HepG2 (cell line): ENCODE data around the gene GRAMD1A. TPM values are rescaled to one million over a fixed set of nuclear protein-coding genes. Genes with fewer than 3 reads are reported as not detected.
A peak's percentile ranks its signal among the peaks of the same experiment; 100 is the strongest.

Experiments
- ATAC-seq: fragments of 200-7000 bp; cut with Tn5 transposase; 3 replicates; pipeline ENCODE4 v1.9.1; 2020; ENCODE audit warnings: mild to moderate bottlenecking, moderate library complexity
- BruUV-seq: library from RNA; stranded (reverse); fragments of 400-500 nt; replicated peaks from 2 replicates; lab custom pipeline; 2021; lab: Mats Ljungman, UMichigan
- CTCF ChIA-PET: fragments of 300-600 bp; formaldehyde crosslinking; extraction: SDS; loops from one replicate; lab custom pipeline; 2021; ENCODE audit warnings: low total read pairs, inconsistent platforms, low intra/inter-chr PET ratio; lab: Yijun Ruan, JAX
- POLR2A ChIA-PET: fragments of 350-600 bp; sonication (Branson Sonifier 250); formaldehyde crosslinking; loops from one replicate; lab custom pipeline; 2020; ENCODE audit warnings: antibody characterized with exemption, inconsistent platforms; lab: Yijun Ruan, JAX
- DNase-seq: peaks from one replicate; pipeline ENCODE4 v3.0.0-alpha.2; 2015; ENCODE audit warnings: low spot score
- FAIRE-seq: peaks from 3 replicates; lab custom pipeline; 2011; peaks lifted over from hg19 to GRCh38; lab: Jason Lieb, UNC
- H2AFZ ChIP-seq: one replicate; pipeline ENCODE4 v1.6.1; 2011; ENCODE audit warnings: low read length, inconsistent platforms
- H3K27ac ChIP-seq: fragments of 300-600 bp; 3 replicates; pipeline ENCODE4 v1.8.0; 2011; ENCODE audit warnings: mixed run types, mild to moderate bottlenecking, mixed read lengths, low read length, inconsistent platforms; ENCODE audit not compliant: insufficient read depth; ENCODE audit errors: extremely low read length
- H3K27me3 ChIP-seq, 2 experiments: fragments of 200-600 bp in 1 of 2; 2 replicates in 1 of 2; 3 replicates in 1 of 2; pipeline versions ENCODE4 v1.6.0 to v1.8.0; 2011; ENCODE audit warnings: low read length in 2 of 2, mild to moderate bottlenecking in 2 of 2, moderate library complexity in 2 of 2, inconsistent platforms in 1 of 2; ENCODE audit not compliant: insufficient read depth in 2 of 2, control insufficient read depth in 1 of 2
- H3K36me3 ChIP-seq, 2 experiments: fragments of 200-600 bp in 1 of 2; replicated peaks in 1 of 2; 2 replicates in 1 of 2; 3 replicates in 1 of 2; pipeline versions ENCODE4 v1.5.1 to v1.8.0; 2011; ENCODE audit warnings: low read length in 2 of 2, inconsistent platforms in 1 of 2; ENCODE audit not compliant: insufficient read depth in 2 of 2, control insufficient read depth in 1 of 2
- H3K4me1 ChIP-seq: 2 replicates; pipeline ENCODE4 v1.5.1; 2012; ENCODE audit warnings: low read length, inconsistent platforms; ENCODE audit not compliant: insufficient read depth
- H3K4me2 ChIP-seq: 2 replicates; pipeline ENCODE4 v1.6.0; 2011; ENCODE audit warnings: low read depth, low read length, inconsistent platforms
- H3K4me3 ChIP-seq, 3 experiments: fragments of 200-600 bp in 1 of 3; sonication (generic), shearing (Covaris generic) in 1 of 3; replicated peaks in 1 of 3; 2 replicates each; pipeline ENCODE4 v1.5.1; 2011 to 2016; ENCODE audit warnings: low read length in 3 of 3, inconsistent platforms in 2 of 3, low read depth in 2 of 3, mild to moderate bottlenecking in 2 of 3, control low read depth in 1 of 3, mixed read lengths in 1 of 3; ENCODE audit not compliant: insufficient read depth in 1 of 3
- H3K79me2 ChIP-seq: one replicate; pipeline ENCODE4 v1.6.1; 2011; ENCODE audit warnings: low read length, inconsistent platforms; ENCODE audit not compliant: insufficient read depth
- H3K9ac ChIP-seq: 2 replicates; pipeline ENCODE4 v1.6.0; 2011; ENCODE audit warnings: mild to moderate bottlenecking, low read depth, low read length, inconsistent platforms; ENCODE audit not compliant: insufficient read depth
- H3K9me3 ChIP-seq: 2 replicates; pipeline ENCODE4 v1.5.1; 2012; ENCODE audit warnings: mild to moderate bottlenecking, low read length
- H4K20me1 ChIP-seq: 2 replicates; pipeline ENCODE4 v1.6.0; 2011; ENCODE audit warnings: inconsistent platforms, mild to moderate bottlenecking, low read length, moderate library complexity; ENCODE audit not compliant: insufficient read depth
- ATF1 ChIP-seq: IDR thresholded peaks from 2 replicates; pipeline ENCODE4 v1.6.1; 2016; ENCODE audit warnings: mild to moderate bottlenecking, control low read depth
- DZIP1 ChIP-seq: sonication (generic); formaldehyde crosslinking; IDR thresholded peaks from 2 replicates; pipeline ENCODE4 v1.5.0; 2020; ENCODE audit warnings: mild to moderate bottlenecking, missing genetic modification reagents
- GFI1 ChIP-seq: sonication (generic); formaldehyde crosslinking; IDR thresholded peaks from 2 replicates; pipeline ENCODE4 v1.5.0; 2020; ENCODE audit warnings: missing genetic modification reagents, mild to moderate bottlenecking, borderline replicate concordance
- ZBTB42 ChIP-seq: sonication (generic); formaldehyde crosslinking; IDR thresholded peaks from 2 replicates; pipeline ENCODE4 v1.5.0; 2020; ENCODE audit warnings: mild to moderate bottlenecking, missing genetic modification reagents
- ZNF264 ChIP-seq: sonication (generic); formaldehyde crosslinking; IDR thresholded peaks from 2 replicates; pipeline ENCODE4 v1.4.0; 2020; ENCODE audit warnings: missing genetic modification reagents
- ZNF318 ChIP-seq: sonication (generic); formaldehyde crosslinking; IDR thresholded peaks from 2 replicates; pipeline ENCODE4 v1.4.0; 2020; ENCODE audit warnings: mild to moderate bottlenecking, missing genetic modification reagents
- WGBS: methylation state at CpG from one replicate; pipeline ENCODE4 v1.1.6; 2017; ENCODE audit warnings: low lambda C conversion rate; 5-methylcytosine and 5-hydroxymethylcytosine counted together
- in situ Hi-C: cut with HindIII; loops from 2 replicates; pipeline ENCODE4 v1.10.0; 2017; ENCODE audit warnings: low pct_unique_long_range_greater_than_20kb; ENCODE audit not compliant: extremely low pct_ligation_motif_present
- intact Hi-C: fragments of 100-400 bp; cut with micrococcal nuclease; formaldehyde crosslinking; loops from one replicate; pipeline ENCODE4 v1.10.0; 2022; ENCODE audit not compliant: unreplicated experiment
- polyA plus RNA-seq, 8 experiments: library from polyadenylated mRNA; depleted of rRNA in 3 of 8; stranded (reverse) in 7 of 8; unstranded in 1 of 8; fragments of >200 nt; fragmentation: Illumina TruSeq in 4 of 8; extraction: Trizol in 4 of 8; gene quantifications; 2 replicates each; pipeline versions ENCODE4 v1.2.1 to v1.2.3, GENCODE V29; 2011 to 2016; ENCODE audit warnings: low read depth in 4 of 8, missing spikeins in 1 of 8, mixed read lengths in 1 of 8; ENCODE audit not compliant: insufficient read depth in 1 of 8
- total RNA-seq, 5 experiments: library from RNA; depleted of rRNA; stranded (reverse); fragments of >200 nt; fragmentation: Illumina TruSeq; extraction: Trizol; gene quantifications; 2 replicates each; pipeline ENCODE4 v1.2.3, GENCODE V29; 2016; ENCODE audit warnings: low read depth in 1 of 5

The GRAMD1A gene
- total and polyA plus RNA-seq, 2 of the 13 experiments (the other 11 are each of a cell fraction or from before 2014, with no cell fraction given) = 14.7 to 181 TPM

GRCh38 chr19:35074426-35075201, 74.5 kb downstream of the GRAMD1A start:
- H3K4me3 ChIP-seq = no peak overlapping the region
- H2AFZ ChIP-seq = no peak overlapping the region
- no peaks in the 10 kb centered on the region for H3K36me3 ChIP-seq
- WGBS = 32% methylated on average over 16 of the region's 21 CpGs
- peaks cover 11% of the 10 kb centered on the region for H3K9me3 ChIP-seq
- FAIRE-seq (no peak), DNase-seq (no peak), ATAC-seq (peak; percentile 11; the same call in 1 of the 3 replicates)
- no peak for TF ChIP-seq ZNF318
- TF ChIP-seq ATF1 (CRISPR knock-in tag) = no peak
- no peak for TF ChIP-seq GFI1 (CRISPR knock-in tag)
- no peak for TF ChIP-seq ZBTB42 (CRISPR knock-in tag)
- no peak for TF ChIP-seq DZIP1 (CRISPR knock-in tag)
- TF ChIP-seq ZNF264 = no peak
- ChIA-PET CTCF (no interaction called here), POLR2A (no interaction called here)
- no peaks in the 10 kb centered on the region for H3K4me1 ChIP-seq
- no peak overlapping the region for H3K9ac ChIP-seq
- peaks cover 14 to 53% of the 10 kb centered on the region in 2 experiments for H3K27me3 ChIP-seq
- in situ Hi-C loops (no loop called here), intact Hi-C loops (no loop called here)
- H3K79me2 ChIP-seq = no peaks in the 10 kb centered on the region
- no peak overlapping the region for H3K4me2 ChIP-seq
- no TSS peak for BruUV-seq
- no peak overlapping the region for H3K27ac ChIP-seq
- H4K20me1 ChIP-seq = no peaks in the 10 kb centered on the region
